H1 (cell line): ENCODE results near the gene DPYSL4. TPM values are rescaled to one million over a fixed set of nuclear protein-coding genes. Genes with fewer than 3 reads are reported as not detected.

Experiments used
- CTCF ChIA-PET: fragments of 300-600 bp; sonication (Branson Sonifier 250); formaldehyde crosslinking; loops from one replicate; lab custom pipeline; 2021; ENCODE audit not compliant: partially characterized antibody; lab: Charles Lee
- POLR2A ChIA-PET: fragments of 300-600 bp; sonication (Branson Sonifier 250); formaldehyde crosslinking; loops from one replicate; lab custom pipeline; 2021; ENCODE audit warnings: inconsistent platforms; ENCODE audit not compliant: partially characterized antibody; lab: Charles Lee
- DNase-seq, 2 experiments: peaks; one replicate each; pipeline versions ENCODE4 v3.0.0 to v3.0.0-alpha.2; 2010 to 2022; ENCODE audit warnings: low spot score in 2 of 2, low read depth in 1 of 2, mixed read lengths in 1 of 2
- FAIRE-seq: peaks from 2 replicates; lab custom pipeline; 2011; peaks lifted over from hg19 to GRCh38; lab: Jason Lieb, UNC
- H2AFZ ChIP-seq: 2 replicates; pipeline ENCODE4 v1.8.1; 2012; ENCODE audit warnings: low read length, inconsistent platforms
- H2AK5ac ChIP-seq: 2 replicates; pipeline ENCODE4 v1.6.1; 2013; ENCODE audit warnings: low read depth, low read length
- H2BK120ac ChIP-seq: replicated peaks from 2 replicates; pipeline ENCODE3; 2013; ENCODE audit warnings: low read depth, low read length, inconsistent platforms
- H2BK12ac ChIP-seq: 2 replicates; pipeline ENCODE4 v1.6.1; 2013; ENCODE audit warnings: low read depth, low read length
- H2BK15ac ChIP-seq: 2 replicates; pipeline ENCODE4 v1.6.1; 2013; ENCODE audit warnings: low read length
- H2BK20ac ChIP-seq: 2 replicates; pipeline ENCODE4 v1.6.1; 2013; ENCODE audit warnings: low read length
- H2BK5ac ChIP-seq: 2 replicates; pipeline ENCODE4 v1.6.1; 2013; ENCODE audit warnings: low read depth, low read length
- H3K14ac ChIP-seq: 2 replicates; pipeline ENCODE4 v1.6.1; 2013; ENCODE audit warnings: inconsistent platforms; ENCODE audit not compliant: insufficient read length
- H3K18ac ChIP-seq: 2 replicates; pipeline ENCODE4 v1.6.1; 2013; ENCODE audit warnings: low read length; ENCODE audit errors: extremely low read depth
- H3K23ac ChIP-seq: 2 replicates; pipeline ENCODE4 v1.6.1; 2013; ENCODE audit warnings: inconsistent platforms; ENCODE audit not compliant: insufficient read length
- H3K23me2 ChIP-seq: 2 replicates; pipeline ENCODE4 v1.6.1; 2013; ENCODE audit warnings: low read depth, low read length
- H3K27ac ChIP-seq: 2 replicates; pipeline ENCODE4 v1.6.1; 2011; ENCODE audit warnings: low read depth, low read length, inconsistent platforms
- H3K27me3 ChIP-seq, 4 experiments: replicated peaks in 1 of 4; 1 replicate in 1 of 4; 2 replicates in 3 of 4; pipeline versions ENCODE4 v1.6.1 to v1.8.1; 2011 to 2013; ENCODE audit warnings: low read length in 3 of 4, mild to moderate bottlenecking in 3 of 4, inconsistent platforms in 2 of 4, mixed read lengths in 2 of 4, moderate library complexity in 1 of 4; ENCODE audit not compliant: control insufficient read depth in 3 of 4, insufficient read depth in 3 of 4; ENCODE audit errors: extremely low read depth in 1 of 4
- H3K36me3 ChIP-seq, 4 experiments: 2 replicates each; pipeline versions ENCODE4 v1.6.1 to v1.8.1; 2011 to 2013; ENCODE audit warnings: mild to moderate bottlenecking in 4 of 4, low read length in 3 of 4, moderate library complexity in 2 of 4, control low read depth in 1 of 4, inconsistent platforms in 1 of 4; ENCODE audit not compliant: insufficient read depth in 4 of 4, control insufficient read depth in 2 of 4
- H3K4ac ChIP-seq: replicated peaks from 2 replicates; pipeline ENCODE3; 2013; ENCODE audit warnings: low read length, low read depth, mixed read lengths, inconsistent platforms; ENCODE audit not compliant: insufficient read length
- H3K4me1 ChIP-seq, 4 experiments: replicated peaks in 1 of 4; 1 replicate in 1 of 4; 2 replicates in 3 of 4; pipeline versions ENCODE4 v1.6.1 to v1.8.1; 2011 to 2013; ENCODE audit warnings: low read length in 3 of 4, inconsistent platforms in 2 of 4, mixed read lengths in 1 of 4; ENCODE audit not compliant: insufficient read depth in 4 of 4, control insufficient read depth in 3 of 4
- H3K4me2 ChIP-seq, 2 experiments: 2 replicates each; pipeline versions ENCODE4 v1.6.1 to v1.8.1; 2011 to 2013; ENCODE audit warnings: low read depth in 2 of 2, low read length in 2 of 2, control low read depth in 1 of 2, inconsistent platforms in 1 of 2, mild to moderate bottlenecking in 1 of 2; ENCODE audit not compliant: insufficient read depth in 1 of 2
- H3K4me3 ChIP-seq, 4 experiments: fragments of 200-600, 300-600 bp in 1 of 4; sonication (generic), shearing (Covaris generic), sonication (Bioruptor Twin) in 1 of 4; 2 replicates each; pipeline versions ENCODE4 v1.5.1 to v1.8.1; 2011 to 2016; ENCODE audit warnings: low read length in 4 of 4, low read depth in 3 of 4, control low read depth in 2 of 4, inconsistent platforms in 2 of 4, mild to moderate bottlenecking in 2 of 4, mixed read lengths in 1 of 4, moderate library complexity in 1 of 4; ENCODE audit not compliant: insufficient read depth in 2 of 4; ENCODE audit errors: extremely low read depth in 1 of 4
- H3K56ac ChIP-seq: replicated peaks from 2 replicates; pipeline ENCODE3; 2013; ENCODE audit warnings: low read depth, mild to moderate bottlenecking, mixed read lengths, low read length, inconsistent platforms; ENCODE audit not compliant: insufficient read length
- H3K79me1 ChIP-seq: 2 replicates; pipeline ENCODE4 v1.6.1; 2013; ENCODE audit warnings: low read depth, low read length, control low read depth
- H3K79me2 ChIP-seq, 2 experiments: 2 replicates each; pipeline versions ENCODE4 v1.6.1 to v1.8.1; 2012 to 2013; ENCODE audit warnings: low read length in 2 of 2, mild to moderate bottlenecking in 2 of 2, inconsistent platforms in 1 of 2; ENCODE audit not compliant: insufficient read depth in 2 of 2, control insufficient read depth in 1 of 2
- H3K9ac ChIP-seq, 4 experiments: replicated peaks in 1 of 4; 1 replicate in 1 of 4; 2 replicates in 3 of 4; pipeline versions ENCODE4 v1.6.1 to v1.8.1; 2011 to 2013; ENCODE audit warnings: low read depth in 3 of 4, low read length in 3 of 4, control low read depth in 2 of 4, mild to moderate bottlenecking in 2 of 4, moderate library complexity in 2 of 4, inconsistent platforms in 1 of 4; ENCODE audit errors: extremely low read depth in 1 of 4
- H3K9me3 ChIP-seq, 2 experiments: 2 replicates each; pipeline versions ENCODE4 v1.6.1 to v1.8.1; 2012 to 2013; ENCODE audit warnings: mild to moderate bottlenecking in 2 of 2, moderate library complexity in 2 of 2, control low read depth in 1 of 2, inconsistent platforms in 1 of 2, low read depth in 1 of 2, low read length in 1 of 2, mixed read lengths in 1 of 2; ENCODE audit not compliant: insufficient read depth in 2 of 2
- H4K20me1 ChIP-seq, 2 experiments: replicated peaks in 1 of 2; 2 replicates each; pipeline versions ENCODE3 to v1.8.1; 2011 to 2013; ENCODE audit warnings: inconsistent platforms in 2 of 2, low read length in 2 of 2, mild to moderate bottlenecking in 1 of 2; ENCODE audit not compliant: insufficient read depth in 2 of 2, control insufficient read depth in 1 of 2
- H4K5ac ChIP-seq: 2 replicates; pipeline ENCODE4 v1.6.1; 2013; ENCODE audit warnings: low read length, low read depth, mixed read lengths, inconsistent platforms; ENCODE audit not compliant: insufficient read length
- H4K8ac ChIP-seq: 2 replicates; pipeline ENCODE4 v1.8.0; 2013; ENCODE audit warnings: mild to moderate bottlenecking, moderate library complexity, low read length, inconsistent platforms; ENCODE audit not compliant: insufficient read depth; ENCODE audit errors: extremely low read depth
- H4K91ac ChIP-seq: replicated peaks from 2 replicates; pipeline ENCODE3; 2013; ENCODE audit warnings: low read length, mixed read lengths, inconsistent platforms; ENCODE audit not compliant: insufficient read length
- ASH2L ChIP-seq: fragments of 200-600, 300-600 bp; sonication (generic); IDR thresholded peaks from one replicate; pipeline ENCODE4 v1.7.1; 2017; ENCODE audit warnings: low read length
- CHD1 ChIP-seq: IDR thresholded peaks from 2 replicates; pipeline ENCODE4 v1.6.1; 2012; ENCODE audit warnings: low read depth, low read length, improper control_type of control experiment
- PHF8 ChIP-seq: fragments of 200-600 bp; sonication (generic); conservative IDR thresholded peaks from 2 replicates; pipeline ENCODE4 v1.7.1; 2012; ENCODE audit warnings: low read depth, mild to moderate bottlenecking, inconsistent platforms, low read length, moderate library complexity
- RXRA ChIP-seq: IDR thresholded peaks from 2 replicates; pipeline ENCODE4 v1.6.1; 2011; ENCODE audit warnings: low read depth, mild to moderate bottlenecking, low read length, moderate library complexity; ENCODE audit not compliant: insufficient read depth
- TAF1 ChIP-seq: IDR thresholded peaks from 2 replicates; pipeline ENCODE4 v1.6.1; 2011; ENCODE audit warnings: mild to moderate bottlenecking, low read depth, low read length
- whole genome bisulfite sequencing, 2 experiments: shearing (Covaris generic) in 1 of 2; methylation state at CpG; one replicate each; pipeline versions ENCODE4 v1.1.6 to v1.1.7; 2013 to 2015; ENCODE audit warnings: low lambda C conversion rate in 2 of 2, mixed read lengths in 2 of 2, inconsistent platforms in 1 of 2, low coverage in 1 of 2, missing lambda C conversion rate in 1 of 2; ENCODE audit not compliant: insufficient replicate concordance in 2 of 2, insufficient coverage in 1 of 2, insufficient read length in 1 of 2; ENCODE audit errors: extremely low coverage in 1 of 2, missing lambda C conversion rate in 1 of 2; 5-methylcytosine and 5-hydroxymethylcytosine counted together
- polyA plus RNA-seq, 7 experiments: library from polyadenylated mRNA; depleted of rRNA in 3 of 7; stranded (reverse) in 5 of 7; unstranded in 2 of 7; fragments of >200 nt in 5 of 7; fragments of 200-250 nt in 2 of 7; gene quantifications; 1 replicate in 5 of 7; 2 replicates in 1 of 7; 4 replicates in 1 of 7; pipeline versions ENCODE4 v1.2.1 to v1.2.3, GENCODE V29; 2011 to 2013; ENCODE audit warnings: missing spikeins in 2 of 7, mixed read lengths in 2 of 7
- total RNA-seq: library from RNA; stranded (reverse); fragmentation: NEBNext Ultra II Directional; extraction: Animal tissue kit (Norgen Biotek cat#: 25700); gene quantifications from 2 replicates; pipeline ENCODE4 v1.2.1, GENCODE V29; 2021

The DPYSL4 gene
- total and polyA plus RNA-seq, 2 of the 8 experiments (the other 6 are each of a cell fraction or from before 2014, with no cell fraction given) = 12.9 to 15.2 TPM

DNA sequence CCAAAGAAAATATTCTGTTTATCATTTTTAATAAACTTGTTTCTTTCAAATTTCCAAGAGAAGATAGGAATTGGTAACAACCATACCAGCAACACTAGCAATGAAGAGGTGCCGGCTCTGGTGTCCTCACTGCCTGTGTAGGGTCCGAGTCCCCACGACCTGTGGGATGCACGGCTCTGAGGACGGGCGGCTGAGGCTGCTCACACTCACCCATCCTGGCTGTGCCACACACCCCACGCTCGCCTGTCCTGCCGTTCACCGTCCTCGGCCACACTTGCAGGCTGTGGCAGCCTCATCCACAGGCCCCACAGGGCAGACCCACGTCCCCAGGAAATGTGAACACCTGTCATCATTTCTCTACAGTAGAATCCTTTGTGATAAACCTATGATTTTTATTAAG, 48.2 kb upstream of the DPYSL4 start:
- Histone ChIP-seq H3K23ac (no peak overlapping the region), H2BK15ac (no peak overlapping the region), H4K5ac (no peak overlapping the region), H3K79me1 (no peaks in the 10 kb centered on the region; the same call in 1 of the 2 replicates), H3K4me1 (peaks cover 0 to 8% (median 3%) of the 10 kb centered on the region in 4 experiments; a peak in 3 of 7 replicates), H3K14ac (no peak overlapping the region), H2BK120ac (no peak overlapping the region), H3K4me2 (no peak overlapping the region), H3K4ac (no peak overlapping the region), H3K4me3 (no peak overlapping the region), H3K23me2 (peaks cover 6% of the 10 kb centered on the region; the same call in 1 of the 2 replicates), H3K9me3 (no peaks in the 10 kb centered on the region), H3K9ac (no peak overlapping the region), H2AK5ac (no peak overlapping the region), H3K27ac (no peak overlapping the region), H2BK5ac (no peak overlapping the region; the same call in 1 of the 2 replicates), H3K18ac (no peak overlapping the region), H3K79me2 (no peaks in the 10 kb centered on the region), H3K27me3 (no peaks in the 10 kb centered on the region), H4K8ac (no peak overlapping the region), H3K36me3 (no peaks in the 10 kb centered on the region), H2BK12ac (no peak overlapping the region), H3K56ac (no peak overlapping the region), H2AFZ (no peak overlapping the region), H4K91ac (no peak overlapping the region), H4K20me1 (peaks cover 0 to 4% of the 10 kb centered on the region in 2 experiments), H2BK20ac (no peak overlapping the region)
- POLR2A ChIA-PET = no interaction called here
- CTCF ChIA-PET = no interaction called here
- TF ChIP-seq RXRA = no peak
- no peak for TF ChIP-seq TAF1
- no peak for TF ChIP-seq ASH2L
- no peak for TF ChIP-seq PHF8
- no peak for TF ChIP-seq CHD1
- DNase-seq = no peak
- FAIRE-seq = no peak
- 91% methylated on average over 10 of the region's 12 CpGs; no CpG with 5 or more reads in 1 of the 2 experiments for WGBS, 2 experiments
